ENCODE measurements around the gene PCDHA8.
"Not testable (repeated sequence)": the region's sequence is repeated elsewhere in the genome, so short reads cannot be mapped to it uniquely, and the experiment has no call there.

Gene PCDHA8, protein sequence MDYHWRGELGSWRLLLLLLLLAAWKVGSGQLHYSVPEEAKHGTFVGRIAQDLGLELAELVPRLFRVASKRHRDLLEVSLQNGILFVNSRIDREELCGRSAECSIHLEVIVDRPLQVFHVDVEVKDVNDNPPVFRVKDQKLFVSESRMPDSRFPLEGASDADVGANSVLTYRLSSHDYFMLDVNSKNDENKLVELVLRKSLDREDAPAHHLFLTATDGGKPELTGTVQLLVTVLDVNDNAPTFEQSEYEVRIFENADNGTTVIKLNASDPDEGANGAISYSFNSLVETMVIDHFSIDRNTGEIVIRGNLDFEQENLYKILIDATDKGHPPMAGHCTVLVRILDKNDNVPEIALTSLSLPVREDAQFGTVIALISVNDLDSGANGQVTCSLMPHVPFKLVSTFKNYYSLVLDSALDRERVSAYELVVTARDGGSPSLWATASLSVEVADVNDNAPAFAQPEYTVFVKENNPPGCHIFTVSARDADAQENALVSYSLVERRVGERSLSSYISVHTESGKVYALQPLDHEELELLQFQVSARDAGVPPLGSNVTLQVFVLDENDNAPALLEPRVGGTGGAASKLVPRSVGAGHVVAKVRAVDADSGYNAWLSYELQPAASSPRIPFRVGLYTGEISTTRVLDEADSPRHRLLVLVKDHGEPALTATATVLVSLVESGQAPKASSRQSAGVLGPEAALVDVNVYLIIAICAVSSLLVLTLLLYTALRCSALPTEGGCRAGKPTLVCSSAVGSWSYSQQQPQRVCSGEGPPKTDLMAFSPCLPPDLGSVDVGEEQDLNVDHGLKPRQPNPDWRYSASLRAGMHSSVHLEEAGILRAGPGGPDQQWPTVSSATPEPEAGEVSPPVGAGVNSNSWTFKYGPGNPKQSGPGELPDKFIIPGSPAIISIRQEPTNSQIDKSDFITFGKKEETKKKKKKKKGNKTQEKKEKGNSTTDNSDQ

DNA sequence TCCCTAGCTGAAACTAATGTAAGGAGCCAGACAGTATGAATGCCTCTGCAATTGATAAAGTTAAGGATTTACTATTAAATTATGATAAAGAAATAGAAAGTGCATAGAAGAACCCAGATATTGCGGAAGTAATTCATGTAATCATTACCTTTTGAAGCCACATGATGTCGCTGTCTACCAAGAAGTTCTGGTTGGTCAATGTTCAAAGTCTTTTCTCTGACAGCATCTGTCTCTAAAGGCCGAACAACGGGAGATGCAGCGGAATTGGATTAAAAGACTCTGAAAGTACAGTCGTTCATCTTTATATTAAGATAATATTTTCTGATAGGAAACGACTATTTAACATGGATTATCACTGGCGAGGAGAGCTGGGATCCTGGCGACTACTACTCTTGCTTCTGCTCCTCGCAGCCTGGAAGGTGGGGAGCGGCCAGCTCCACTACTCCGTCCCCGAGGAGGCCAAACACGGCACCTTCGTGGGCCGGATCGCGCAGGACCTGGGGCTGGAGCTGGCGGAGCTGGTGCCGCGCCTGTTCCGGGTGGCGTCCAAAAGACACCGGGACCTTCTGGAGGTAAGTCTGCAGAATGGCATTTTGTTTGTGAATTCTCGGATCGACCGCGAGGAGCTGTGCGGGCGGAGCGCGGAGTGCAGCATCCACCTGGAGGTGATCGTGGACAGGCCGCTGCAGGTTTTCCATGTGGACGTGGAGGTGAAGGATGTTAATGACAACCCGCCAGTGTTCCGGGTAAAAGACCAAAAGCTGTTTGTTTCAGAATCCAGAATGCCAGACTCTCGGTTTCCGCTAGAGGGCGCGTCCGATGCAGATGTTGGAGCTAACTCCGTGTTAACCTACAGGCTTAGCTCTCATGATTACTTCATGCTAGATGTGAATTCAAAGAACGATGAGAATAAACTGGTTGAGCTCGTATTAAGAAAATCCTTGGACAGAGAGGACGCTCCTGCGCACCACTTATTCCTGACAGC is at the start of gene PCDHA8:
PCDHA8 (plus strand) TSS at position 210 of the 985 bp plus-strand sequence; CDS start at position 345, 135 bp downstream.
- no peak for DNase-seq (ENCODE audit: low read depth, low spot score)

DNA sequence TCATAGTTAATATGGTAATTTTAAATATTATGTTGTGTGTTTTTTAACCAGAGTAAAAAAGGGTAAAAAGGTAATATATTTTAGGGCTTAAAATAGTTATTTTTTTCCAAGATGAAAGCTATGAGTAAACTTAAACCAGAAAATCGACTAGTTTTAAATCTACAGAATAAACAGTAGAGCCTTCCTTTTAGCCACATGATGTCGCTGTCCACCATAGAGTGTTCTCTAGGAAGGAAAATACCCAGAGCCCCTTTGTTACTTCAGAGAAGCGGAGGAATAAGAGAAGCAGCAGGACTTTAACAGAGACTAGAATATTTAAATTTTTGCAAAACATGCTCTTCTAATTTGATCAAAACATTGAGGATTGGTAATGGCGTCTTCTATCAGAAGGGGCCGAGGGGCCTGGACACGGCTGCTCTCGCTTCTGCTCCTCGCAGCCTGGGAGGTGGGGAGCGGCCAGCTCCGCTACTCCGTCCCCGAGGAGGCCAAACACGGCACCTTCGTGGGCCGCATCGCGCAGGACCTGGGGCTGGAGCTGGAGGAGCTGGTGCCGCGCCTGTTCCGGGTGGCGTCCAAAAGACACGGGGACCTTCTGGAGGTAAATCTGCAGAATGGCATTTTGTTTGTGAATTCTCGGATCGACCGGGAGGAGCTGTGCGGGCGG is 46.3 kb upstream of the PCDHA8 start, which contains the start of gene PCDHA2:
PCDHA2 (plus strand) TSS at position 258 of the 664 bp plus-strand sequence.
- no peak for DNase-seq (ENCODE audit: low read depth, low spot score)

DNA sequence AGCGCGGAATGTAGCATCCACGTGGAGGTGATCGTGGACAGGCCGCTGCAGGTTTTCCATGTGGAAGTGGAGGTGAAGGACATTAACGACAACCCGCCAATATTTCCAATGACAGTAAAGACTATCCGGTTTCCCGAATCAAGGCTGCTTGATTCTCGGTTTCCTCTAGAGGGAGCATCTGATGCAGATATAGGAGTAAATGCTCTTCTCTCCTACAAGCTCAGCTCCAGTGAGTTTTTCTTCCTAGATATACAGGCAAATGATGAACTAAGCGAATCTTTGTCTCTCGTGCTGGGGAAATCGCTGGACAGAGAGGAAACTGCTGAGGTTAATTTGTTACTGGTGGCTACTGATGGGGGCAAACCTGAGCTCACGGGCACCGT is 45.7 kb upstream of the PCDHA8 start:
- DNase-seq (ENCODE audit: low read depth, low spot score): no peak

DNA sequence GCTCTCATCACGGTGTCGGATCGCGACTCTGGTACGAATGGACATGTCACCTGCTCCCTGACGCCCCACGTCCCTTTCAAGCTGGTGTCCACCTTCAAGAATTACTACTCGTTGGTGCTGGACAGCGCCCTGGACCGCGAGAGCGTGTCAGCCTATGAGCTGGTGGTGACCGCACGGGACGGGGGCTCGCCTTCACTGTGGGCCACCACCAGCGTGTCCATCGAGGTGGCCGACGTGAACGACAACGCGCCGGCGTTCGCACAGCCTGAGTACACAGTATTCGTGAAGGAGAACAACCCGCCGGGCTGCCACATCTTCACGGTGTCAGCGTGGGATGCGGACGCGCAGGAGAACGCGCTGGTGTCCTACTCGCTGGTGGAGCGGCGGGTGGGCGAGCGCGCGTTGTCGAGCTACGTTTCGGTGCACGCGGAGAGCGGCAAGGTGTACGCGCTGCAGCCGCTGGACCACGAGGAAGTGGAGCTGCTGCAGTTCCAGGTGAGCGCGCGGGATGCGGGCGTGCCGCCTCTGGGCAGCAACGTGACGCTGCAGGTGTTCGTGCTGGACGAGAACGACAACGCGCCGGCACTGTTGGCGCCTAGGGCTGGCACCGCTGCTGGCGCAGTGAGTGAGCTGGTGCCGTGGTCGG is 44.8 kb upstream of the PCDHA8 start:
- DNase-seq (ENCODE audit: low read depth, low spot score): not testable (repeated sequence)

DNA sequence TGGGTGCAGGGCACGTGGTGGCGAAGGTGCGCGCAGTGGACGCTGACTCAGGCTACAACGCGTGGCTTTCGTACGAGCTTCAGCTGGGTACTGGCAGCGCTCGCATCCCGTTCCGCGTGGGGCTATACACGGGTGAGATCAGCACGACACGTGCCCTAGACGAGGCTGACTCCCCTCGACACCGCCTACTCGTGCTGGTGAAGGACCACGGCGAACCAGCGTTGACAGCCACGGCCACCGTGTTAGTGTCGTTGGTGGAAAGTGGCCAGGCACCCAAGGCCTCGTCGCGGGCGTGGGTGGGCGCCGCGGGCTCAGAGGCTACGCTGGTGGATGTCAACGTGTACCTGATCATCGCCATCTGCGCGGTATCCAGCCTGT is 44.3 kb upstream of the PCDHA8 start:
- no peak for DNase-seq (ENCODE audit: low read depth, low spot score)

DNA sequence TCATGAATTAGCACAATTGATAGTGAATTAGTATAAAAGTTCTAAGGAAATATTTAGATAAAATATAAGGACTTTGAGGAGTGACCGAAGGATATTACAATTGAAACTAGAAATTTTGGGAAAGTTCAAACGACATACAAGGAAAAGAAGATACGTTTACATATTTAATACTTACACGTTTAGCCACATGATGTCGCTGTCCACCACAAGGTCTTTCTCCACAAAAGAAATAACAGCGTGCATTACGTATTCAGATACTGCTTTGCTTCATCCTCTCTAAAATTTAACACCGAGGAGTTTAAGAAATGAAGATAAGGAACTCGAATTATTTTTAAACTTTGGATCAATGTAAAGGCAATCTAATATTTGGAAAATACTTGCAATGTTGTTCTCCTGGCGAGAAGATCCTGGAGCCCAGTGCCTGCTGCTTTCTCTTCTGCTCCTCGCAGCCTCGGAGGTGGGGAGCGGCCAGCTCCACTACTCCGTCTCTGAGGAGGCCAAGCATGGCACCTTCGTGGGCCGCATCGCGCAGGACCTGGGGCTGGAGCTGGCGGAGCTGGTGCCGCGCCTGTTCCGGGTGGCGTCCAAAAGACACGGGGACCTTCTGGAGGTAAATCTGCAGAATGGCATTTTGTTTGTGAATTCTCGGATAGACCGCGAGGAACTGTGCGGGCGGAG is 40.0 kb upstream of the PCDHA8 start, which contains the start of gene PCDHA3:
PCDHA3 (plus strand) TSS at position 242 of the 678 bp plus-strand sequence.
- DNase-seq (ENCODE audit: low read depth, low spot score): no peak

DNA sequence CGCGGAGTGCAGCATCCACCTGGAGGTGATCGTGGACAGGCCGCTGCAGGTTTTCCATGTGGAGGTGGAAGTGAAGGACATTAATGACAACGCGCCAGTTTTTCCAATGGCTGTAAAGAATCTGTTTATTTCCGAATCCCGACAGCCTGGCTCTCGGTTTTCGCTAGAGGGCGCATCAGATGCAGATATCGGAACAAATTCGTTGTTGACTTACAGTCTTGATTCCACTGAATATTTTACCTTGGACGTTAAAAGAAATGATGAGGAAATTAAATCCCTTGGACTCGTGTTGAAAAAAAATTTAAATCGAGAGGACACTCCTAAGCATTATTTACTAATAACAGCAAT is 39.5 kb upstream of the PCDHA8 start:
- DNase-seq (ENCODE audit: low read depth, low spot score): no peak

DNA sequence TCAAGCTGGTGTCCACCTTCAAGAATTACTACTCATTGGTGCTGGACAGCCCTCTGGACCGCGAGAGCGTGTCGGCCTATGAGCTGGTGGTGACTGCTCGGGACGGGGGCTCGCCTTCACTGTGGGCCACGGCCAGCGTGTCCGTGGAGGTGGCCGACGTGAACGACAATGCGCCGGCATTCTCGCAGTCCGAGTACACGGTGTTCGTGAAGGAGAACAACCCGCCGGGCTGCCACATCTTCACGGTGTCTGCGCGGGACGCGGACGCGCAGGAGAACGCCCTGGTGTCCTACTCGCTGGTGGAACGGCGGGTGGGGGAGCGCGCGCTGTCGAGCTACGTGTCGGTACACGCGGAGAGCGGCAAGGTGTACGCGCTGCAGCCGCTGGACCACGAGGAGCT is 38.6 kb upstream of the PCDHA8 start:
- DNase-seq (ENCODE audit: low read depth, low spot score): not testable (repeated sequence)

DNA sequence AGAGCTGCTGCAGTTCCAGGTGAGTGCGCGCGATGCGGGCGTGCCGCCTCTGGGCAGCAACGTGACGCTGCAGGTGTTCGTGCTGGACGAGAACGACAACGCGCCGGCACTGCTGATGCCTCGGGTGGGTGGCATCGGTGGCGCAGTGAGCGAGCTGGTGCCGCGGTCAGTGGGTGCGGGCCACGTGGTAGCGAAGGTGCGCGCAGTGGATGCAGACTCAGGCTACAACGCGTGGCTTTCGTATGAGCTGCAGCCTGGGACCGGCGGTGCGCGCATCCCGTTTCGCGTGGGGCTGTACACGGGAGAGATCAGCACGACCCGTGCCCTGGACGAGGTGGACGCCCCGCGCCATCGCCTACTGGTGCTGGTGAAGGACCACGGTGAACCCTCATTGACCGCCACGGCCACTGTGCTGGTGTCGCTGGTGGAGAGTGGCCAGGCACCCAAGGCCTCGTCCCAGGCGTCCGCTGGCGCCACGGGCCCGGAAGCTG is 38.2 kb upstream of the PCDHA8 start:
- no peak for DNase-seq (ENCODE audit: low read depth, low spot score)

DNA sequence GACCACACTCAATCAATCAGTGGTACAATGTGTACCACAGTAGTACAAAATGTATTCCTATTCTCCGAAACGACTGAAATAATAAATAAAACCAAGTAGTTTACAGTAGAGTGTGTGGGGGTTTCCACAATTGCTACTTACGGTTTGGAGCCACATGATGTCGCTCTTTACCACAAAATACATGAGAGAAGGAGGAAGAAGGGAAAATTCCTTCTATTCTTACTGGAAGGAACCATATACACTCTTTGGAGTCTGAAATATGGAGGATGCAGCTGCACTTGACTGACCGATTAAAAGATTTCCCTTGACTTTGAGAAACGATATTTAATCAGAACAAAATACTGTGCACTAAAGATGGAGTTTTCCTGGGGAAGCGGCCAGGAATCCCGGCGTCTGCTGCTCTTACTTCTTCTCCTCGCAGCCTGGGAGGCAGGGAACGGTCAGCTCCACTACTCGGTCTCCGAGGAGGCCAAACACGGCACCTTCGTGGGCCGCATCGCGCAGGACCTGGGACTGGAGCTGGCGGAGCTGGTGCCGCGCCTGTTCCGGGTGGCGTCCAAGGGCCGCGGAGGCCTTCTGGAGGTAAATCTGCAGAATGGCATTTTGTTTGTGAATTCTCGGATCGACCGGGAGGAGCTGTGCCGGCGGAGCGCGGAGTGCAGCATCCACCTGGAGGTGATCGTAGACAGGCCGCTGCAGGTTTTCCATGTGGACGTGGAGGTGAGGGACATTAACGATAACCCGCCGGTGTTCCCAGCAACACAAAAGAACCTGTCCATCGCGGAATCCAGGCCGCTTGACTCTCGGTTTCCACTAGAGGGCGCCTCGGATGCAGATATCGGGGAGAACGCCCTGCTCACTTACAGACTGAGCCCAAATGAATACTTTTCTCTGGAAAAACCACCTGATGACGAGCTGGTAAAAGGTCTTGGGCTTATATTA is 33.9 kb upstream of the PCDHA8 start, which contains the start of gene PCDHA4:
PCDHA4 (plus strand) TSS at position 235 of the 942 bp plus-strand sequence.
- DNase-seq (ENCODE audit: low read depth, low spot score): no peak

DNA sequence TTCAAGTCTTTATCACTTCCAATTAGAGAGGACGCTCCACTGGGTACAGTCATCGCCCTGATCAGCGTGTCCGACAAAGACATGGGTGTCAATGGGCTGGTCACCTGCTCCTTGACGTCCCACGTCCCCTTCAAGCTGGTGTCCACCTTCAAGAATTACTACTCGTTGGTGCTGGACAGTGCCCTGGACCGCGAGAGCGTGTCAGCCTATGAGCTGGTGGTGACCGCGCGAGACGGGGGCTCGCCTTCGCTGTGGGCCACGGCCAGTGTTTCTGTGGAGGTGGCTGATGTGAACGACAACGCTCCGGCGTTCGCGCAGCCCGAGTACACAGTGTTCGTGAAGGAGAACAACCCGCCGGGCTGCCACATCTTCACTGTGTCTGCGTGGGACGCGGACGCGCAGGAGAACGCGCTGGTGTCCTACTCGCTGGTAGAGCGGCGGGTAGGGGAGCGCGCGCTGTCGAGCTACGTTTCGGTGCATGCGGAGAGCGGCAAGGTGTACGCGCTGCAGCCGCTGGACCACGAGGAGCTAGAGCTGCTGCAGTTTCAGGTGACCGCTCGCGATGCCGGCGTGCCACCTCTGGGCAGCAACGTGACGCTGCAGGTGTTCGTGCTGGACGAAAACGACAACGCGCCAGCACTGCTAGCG is 32.6 kb upstream of the PCDHA8 start:
- DNase-seq (ENCODE audit: low read depth, low spot score): not testable (repeated sequence)

DNA sequence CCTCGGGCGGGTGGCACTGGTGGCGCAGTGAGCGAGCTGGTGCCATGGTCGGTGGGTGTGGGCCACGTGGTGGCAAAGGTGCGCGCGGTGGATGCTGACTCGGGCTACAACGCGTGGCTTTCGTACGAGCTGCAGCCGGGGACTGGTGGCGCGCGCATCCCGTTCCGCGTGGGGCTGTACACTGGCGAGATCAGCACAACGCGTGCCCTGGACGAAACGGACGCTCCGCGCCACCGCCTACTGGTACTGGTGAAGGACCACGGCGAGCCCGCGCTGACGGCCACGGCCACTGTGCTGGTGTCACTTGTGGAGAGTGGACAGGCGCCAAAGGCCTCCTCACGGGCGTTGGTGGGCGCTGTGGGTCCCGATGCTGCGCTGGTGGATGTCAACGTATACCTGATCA is 32.1 kb upstream of the PCDHA8 start:
- DNase-seq (ENCODE audit: low read depth, low spot score): no peak

DNA sequence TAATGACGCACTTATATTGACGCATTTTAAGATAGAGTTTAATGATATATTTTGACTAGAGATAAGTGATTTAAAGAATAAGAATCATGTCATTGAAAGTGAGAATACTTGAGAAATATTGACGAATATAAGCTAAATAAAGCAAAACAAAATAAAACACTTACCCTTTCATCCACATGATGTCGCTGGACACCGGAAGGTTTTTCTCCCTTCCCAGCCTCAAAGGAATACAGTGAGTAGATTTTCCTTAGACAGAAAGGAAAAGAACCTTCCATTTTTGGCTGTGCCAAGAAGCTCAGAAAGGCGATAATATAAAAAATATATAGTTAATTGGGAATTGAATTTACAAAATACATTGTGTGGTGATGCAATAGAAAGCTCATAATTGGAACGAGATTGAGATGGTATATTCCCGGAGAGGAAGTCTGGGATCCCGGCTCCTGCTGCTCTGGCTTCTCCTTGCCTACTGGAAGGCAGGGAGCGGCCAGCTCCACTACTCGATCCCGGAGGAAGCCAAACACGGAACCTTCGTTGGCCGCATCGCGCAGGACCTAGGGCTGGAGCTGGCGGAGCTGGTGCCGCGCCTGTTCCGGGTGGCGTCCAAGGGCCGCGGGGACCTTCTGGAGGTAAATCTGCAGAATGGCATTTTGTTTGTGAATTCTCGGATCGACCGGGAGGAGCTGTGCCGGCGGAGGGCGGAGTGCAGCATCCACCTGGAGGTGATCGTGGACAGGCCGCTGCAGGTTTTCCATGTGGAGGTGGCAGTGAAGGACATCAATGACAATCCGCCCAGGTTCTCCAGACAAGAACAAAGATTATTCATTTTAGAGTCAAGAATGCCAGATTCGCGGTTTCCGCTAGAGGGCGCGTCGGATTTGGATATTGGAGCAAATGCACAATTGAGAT is 19.4 kb upstream of the PCDHA8 start, which contains the start of gene PCDHA5:
PCDHA5 (plus strand) TSS at position 239 of the 906 bp plus-strand sequence.
- DNase-seq (ENCODE audit: low read depth, low spot score): no peak

DNA sequence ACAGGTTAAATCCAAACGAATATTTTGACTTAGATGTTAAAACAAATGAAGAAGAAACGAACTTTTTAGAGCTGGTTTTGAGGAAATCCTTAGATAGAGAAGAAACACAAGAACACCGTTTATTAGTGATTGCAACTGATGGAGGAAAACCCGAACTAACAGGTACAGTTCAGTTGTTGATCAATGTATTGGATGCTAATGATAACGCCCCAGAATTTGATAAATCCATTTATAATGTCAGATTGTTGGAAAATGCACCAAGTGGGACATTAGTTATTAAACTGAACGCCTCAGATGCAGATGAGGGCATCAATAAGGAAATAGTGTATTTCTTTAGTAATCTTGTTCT is 18.7 kb upstream of the PCDHA8 start:
- no peak for DNase-seq (ENCODE audit: low read depth, low spot score)

DNA sequence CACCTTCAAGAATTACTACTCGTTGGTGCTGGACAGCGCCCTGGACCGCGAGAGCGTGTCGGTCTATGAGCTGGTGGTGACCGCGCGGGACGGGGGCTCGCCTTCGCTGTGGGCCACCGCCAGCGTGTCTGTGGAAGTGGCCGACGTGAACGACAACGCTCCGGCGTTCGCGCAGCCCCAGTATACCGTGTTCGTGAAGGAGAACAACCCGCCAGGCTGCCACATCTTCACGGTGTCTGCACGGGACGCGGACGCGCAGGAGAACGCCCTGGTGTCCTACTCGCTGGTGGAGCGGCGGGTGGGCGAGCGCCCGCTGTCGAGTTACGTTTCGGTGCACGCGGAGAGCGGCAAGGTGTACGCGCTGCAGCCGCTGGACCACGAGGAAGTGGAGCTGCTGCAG is 18.0 kb upstream of the PCDHA8 start:
- DNase-seq (ENCODE audit: low read depth, low spot score): not testable (repeated sequence)

DNA sequence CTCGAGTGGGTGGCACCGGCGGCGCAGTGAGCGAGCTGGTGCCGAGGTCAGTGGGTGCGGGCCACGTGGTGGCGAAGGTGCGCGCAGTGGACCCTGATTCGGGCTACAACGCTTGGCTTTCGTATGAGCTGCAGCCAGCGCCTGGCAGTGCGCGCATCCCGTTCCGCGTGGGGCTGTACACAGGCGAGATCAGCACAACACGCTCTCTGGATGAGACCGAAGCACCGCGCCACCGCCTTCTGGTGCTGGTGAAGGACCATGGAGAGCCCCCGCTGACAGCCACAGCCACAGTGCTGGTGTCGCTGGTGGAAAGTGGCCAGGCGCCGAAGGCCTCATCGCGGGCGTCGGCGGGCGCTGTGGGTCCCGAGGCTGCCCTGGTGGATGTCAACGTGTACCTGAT is 17.5 kb upstream of the PCDHA8 start:
- DNase-seq (ENCODE audit: low read depth, low spot score): no peak
